GM12874 (cell line): ENCODE data around the gene ZC3H12C.

Experiments used
- CTCF ChIP-seq: IDR thresholded peaks from 2 replicates; pipeline ENCODE4 v1.5.1; 2011; ENCODE audit warnings: low read depth, mild to moderate bottlenecking, control low read depth, low read length, moderate library complexity; ENCODE audit not compliant: insufficient read depth

ZC3H12C gene

GRCh38 chr11:110094298-110095285, 1.4 kb downstream of the ZC3H12C start:
- TF ChIP-seq CTCF = no peak

GRCh38 chr11:110095554-110095953, 2.4 kb downstream of the ZC3H12C start:
- TF ChIP-seq CTCF = no peak

- no peak for TF ChIP-seq CTCF
Measured at GRCh38 chr11:110096496-110096895, 3.3 kb downstream of the ZC3H12C start.

GRCh38 chr11:110097459-110098012, 4.3 kb downstream of the ZC3H12C start:
- no peak for TF ChIP-seq CTCF

GRCh38 chr11:110098645-110099044, 5.5 kb downstream of the ZC3H12C start:
- TF ChIP-seq CTCF = no peak

GRCh38 chr11:110100476-110101240, 7.5 kb downstream of the ZC3H12C start:
- TF ChIP-seq CTCF = no peak

- no peak for TF ChIP-seq CTCF
Measured at GRCh38 chr11:110106713-110107274, 13.6 kb downstream of the ZC3H12C start.
